HepG2 (cell line): ENCODE results near the gene RPL35. TPM values are rescaled to one million over a fixed set of nuclear protein-coding genes. Genes with fewer than 3 reads are reported as not detected.

Source experiments
- ATAC-seq: fragments of 200-7000 bp; cut with Tn5 transposase; 3 replicates; pipeline ENCODE4 v1.9.1; 2020; ENCODE audit warnings: mild to moderate bottlenecking, moderate library complexity
- BruUV-seq: library from RNA; stranded (reverse); fragments of 400-500 nt; replicated peaks from 2 replicates; lab custom pipeline; 2021; lab: Mats Ljungman, UMichigan
- CTCF ChIA-PET: fragments of 300-600 bp; formaldehyde crosslinking; extraction: SDS; loops from one replicate; lab custom pipeline; 2021; ENCODE audit warnings: low total read pairs, inconsistent platforms, low intra/inter-chr PET ratio; lab: Yijun Ruan, JAX
- POLR2A ChIA-PET: fragments of 350-600 bp; sonication (Branson Sonifier 250); formaldehyde crosslinking; loops from one replicate; lab custom pipeline; 2020; ENCODE audit warnings: antibody characterized with exemption, inconsistent platforms; lab: Yijun Ruan, JAX
- DNase-seq: peaks from one replicate; pipeline ENCODE4 v3.0.0-alpha.2; 2015; ENCODE audit warnings: low spot score
- FAIRE-seq: peaks from 3 replicates; lab custom pipeline; 2011; peaks lifted over from hg19 to GRCh38; lab: Jason Lieb, UNC
- H2AFZ ChIP-seq: one replicate; pipeline ENCODE4 v1.6.1; 2011; ENCODE audit warnings: low read length, inconsistent platforms
- H3K27ac ChIP-seq: fragments of 300-600 bp; 3 replicates; pipeline ENCODE4 v1.8.0; 2011; ENCODE audit warnings: mixed run types, mild to moderate bottlenecking, mixed read lengths, low read length, inconsistent platforms; ENCODE audit not compliant: insufficient read depth; ENCODE audit errors: extremely low read length
- H3K27me3 ChIP-seq, 2 experiments: fragments of 200-600 bp in 1 of 2; 2 replicates in 1 of 2; 3 replicates in 1 of 2; pipeline versions ENCODE4 v1.6.0 to v1.8.0; 2011; ENCODE audit warnings: low read length in 2 of 2, mild to moderate bottlenecking in 2 of 2, moderate library complexity in 2 of 2, inconsistent platforms in 1 of 2; ENCODE audit not compliant: insufficient read depth in 2 of 2, control insufficient read depth in 1 of 2
- H3K36me3 ChIP-seq, 2 experiments: fragments of 200-600 bp in 1 of 2; replicated peaks in 1 of 2; 2 replicates in 1 of 2; 3 replicates in 1 of 2; pipeline versions ENCODE4 v1.5.1 to v1.8.0; 2011; ENCODE audit warnings: low read length in 2 of 2, inconsistent platforms in 1 of 2; ENCODE audit not compliant: insufficient read depth in 2 of 2, control insufficient read depth in 1 of 2
- H3K4me1 ChIP-seq: 2 replicates; pipeline ENCODE4 v1.5.1; 2012; ENCODE audit warnings: low read length, inconsistent platforms; ENCODE audit not compliant: insufficient read depth
- H3K4me2 ChIP-seq: 2 replicates; pipeline ENCODE4 v1.6.0; 2011; ENCODE audit warnings: low read depth, low read length, inconsistent platforms
- H3K4me3 ChIP-seq, 3 experiments: fragments of 200-600 bp in 1 of 3; sonication (generic), shearing (Covaris generic) in 1 of 3; replicated peaks in 1 of 3; 2 replicates each; pipeline ENCODE4 v1.5.1; 2011 to 2016; ENCODE audit warnings: low read length in 3 of 3, inconsistent platforms in 2 of 3, low read depth in 2 of 3, mild to moderate bottlenecking in 2 of 3, control low read depth in 1 of 3, mixed read lengths in 1 of 3; ENCODE audit not compliant: insufficient read depth in 1 of 3
- H3K79me2 ChIP-seq: one replicate; pipeline ENCODE4 v1.6.1; 2011; ENCODE audit warnings: low read length, inconsistent platforms; ENCODE audit not compliant: insufficient read depth
- H3K9ac ChIP-seq: 2 replicates; pipeline ENCODE4 v1.6.0; 2011; ENCODE audit warnings: mild to moderate bottlenecking, low read depth, low read length, inconsistent platforms; ENCODE audit not compliant: insufficient read depth
- H3K9me3 ChIP-seq: 2 replicates; pipeline ENCODE4 v1.5.1; 2012; ENCODE audit warnings: mild to moderate bottlenecking, low read length
- H4K20me1 ChIP-seq: 2 replicates; pipeline ENCODE4 v1.6.0; 2011; ENCODE audit warnings: inconsistent platforms, mild to moderate bottlenecking, low read length, moderate library complexity; ENCODE audit not compliant: insufficient read depth
- CBX5 ChIP-seq: sonication (generic); formaldehyde crosslinking; IDR thresholded peaks from 2 replicates; pipeline ENCODE4 v1.4.0; 2020; ENCODE audit warnings: missing genetic modification reagents, borderline replicate concordance
- JUNB ChIP-seq: sonication (generic); formaldehyde crosslinking; IDR thresholded peaks from 2 replicates; pipeline ENCODE4 v1.8.0; 2022; ENCODE audit warnings: missing genetic modification reagents, mild to moderate bottlenecking, borderline replicate concordance
- PPARG ChIP-seq: conservative IDR thresholded peaks from 2 replicates; pipeline ENCODE4 v1.6.1; 2016; ENCODE audit warnings: missing biosample characterization, missing genetic modification reagents
- SOX5 ChIP-seq: IDR thresholded peaks from 2 replicates; pipeline ENCODE4 v1.6.1; 2016; ENCODE audit warnings: borderline replicate concordance
- SP2 ChIP-seq: sonication (generic); formaldehyde crosslinking; IDR thresholded peaks from 2 replicates; pipeline ENCODE4 v1.5.1; 2020; ENCODE audit warnings: mild to moderate bottlenecking, missing genetic modification reagents
- TBX2 ChIP-seq: sonication (generic); formaldehyde crosslinking; IDR thresholded peaks from 2 replicates; pipeline ENCODE4 v1.5.0; 2020; ENCODE audit warnings: missing genetic modification reagents, mild to moderate bottlenecking, borderline replicate concordance
- ZFX ChIP-seq: sonication (generic); formaldehyde crosslinking; IDR thresholded peaks from 2 replicates; pipeline ENCODE4 v1.4.0; 2020; ENCODE audit warnings: mild to moderate bottlenecking, low read depth, missing genetic modification reagents, moderate library complexity
- ZNF431 ChIP-seq: sonication (generic); formaldehyde crosslinking; IDR thresholded peaks from 2 replicates; pipeline ENCODE4 v1.9.0; 2022; ENCODE audit warnings: missing genetic modification reagents, low read depth, mild to moderate bottlenecking, borderline replicate concordance
- ZNF709 ChIP-seq: sonication (generic); formaldehyde crosslinking; IDR thresholded peaks from 2 replicates; pipeline ENCODE4 v1.5.0; 2020; ENCODE audit warnings: mild to moderate bottlenecking, missing genetic modification reagents
- ZNF768 ChIP-seq: sonication (generic); formaldehyde crosslinking; IDR thresholded peaks from 2 replicates; pipeline ENCODE4 v1.4.0; 2020; ENCODE audit warnings: missing genetic modification reagents
- ZNF83 ChIP-seq: sonication (generic); formaldehyde crosslinking; IDR thresholded peaks from 2 replicates; pipeline ENCODE4 v1.4.0; 2020; ENCODE audit warnings: missing genetic modification reagents, mild to moderate bottlenecking, borderline replicate concordance
- ZSCAN30 ChIP-seq: sonication (generic); formaldehyde crosslinking; IDR thresholded peaks from 2 replicates; pipeline ENCODE4 v1.5.0; 2020; ENCODE audit warnings: mild to moderate bottlenecking, missing genetic modification reagents
- WGBS: methylation state at CpG from one replicate; pipeline ENCODE4 v1.1.6; 2017; ENCODE audit warnings: low lambda C conversion rate; 5-methylcytosine and 5-hydroxymethylcytosine counted together
- in situ Hi-C: cut with HindIII; loops from 2 replicates; pipeline ENCODE4 v1.10.0; 2017; ENCODE audit warnings: low pct_unique_long_range_greater_than_20kb; ENCODE audit not compliant: extremely low pct_ligation_motif_present
- intact Hi-C: fragments of 100-400 bp; cut with micrococcal nuclease; formaldehyde crosslinking; loops from one replicate; pipeline ENCODE4 v1.10.0; 2022; ENCODE audit not compliant: unreplicated experiment
- polyA plus RNA-seq, 8 experiments: library from polyadenylated mRNA; depleted of rRNA in 3 of 8; stranded (reverse) in 7 of 8; unstranded in 1 of 8; fragments of >200 nt; fragmentation: Illumina TruSeq in 4 of 8; extraction: Trizol in 4 of 8; gene quantifications; 2 replicates each; pipeline versions ENCODE4 v1.2.1 to v1.2.3, GENCODE V29; 2011 to 2016; ENCODE audit warnings: low read depth in 4 of 8, missing spikeins in 1 of 8, mixed read lengths in 1 of 8; ENCODE audit not compliant: insufficient read depth in 1 of 8
- total RNA-seq, 5 experiments: library from RNA; depleted of rRNA; stranded (reverse); fragments of >200 nt; fragmentation: Illumina TruSeq; extraction: Trizol; gene quantifications; 2 replicates each; pipeline ENCODE4 v1.2.3, GENCODE V29; 2016; ENCODE audit warnings: low read depth in 1 of 5
- TF ChIP-seq, protein P1 (sequence below): sonication (generic); formaldehyde crosslinking; IDR thresholded peaks from 2 replicates; pipeline ENCODE4 v1.5.1; 2020; ENCODE audit warnings: mild to moderate bottlenecking, missing genetic modification reagents, moderate library complexity
- TF ChIP-seq, protein P2 (sequence below): sonication (generic); IDR thresholded peaks from 2 replicates; pipeline ENCODE4 v1.6.1; 2016; ENCODE audit warnings: low read depth, borderline replicate concordance
- TF ChIP-seq, protein P3 (sequence below): sonication (generic); formaldehyde crosslinking; IDR thresholded peaks from 2 replicates; pipeline ENCODE4 v1.5.0; 2020; ENCODE audit warnings: mild to moderate bottlenecking, missing genetic modification reagents, moderate library complexity

The RPL35 gene
- total and polyA plus RNA-seq, 2 of the 13 experiments (the other 11 are each of a cell fraction or from before 2014, with no cell fraction given): 2,153 to 2,935 TPM

DNA sequence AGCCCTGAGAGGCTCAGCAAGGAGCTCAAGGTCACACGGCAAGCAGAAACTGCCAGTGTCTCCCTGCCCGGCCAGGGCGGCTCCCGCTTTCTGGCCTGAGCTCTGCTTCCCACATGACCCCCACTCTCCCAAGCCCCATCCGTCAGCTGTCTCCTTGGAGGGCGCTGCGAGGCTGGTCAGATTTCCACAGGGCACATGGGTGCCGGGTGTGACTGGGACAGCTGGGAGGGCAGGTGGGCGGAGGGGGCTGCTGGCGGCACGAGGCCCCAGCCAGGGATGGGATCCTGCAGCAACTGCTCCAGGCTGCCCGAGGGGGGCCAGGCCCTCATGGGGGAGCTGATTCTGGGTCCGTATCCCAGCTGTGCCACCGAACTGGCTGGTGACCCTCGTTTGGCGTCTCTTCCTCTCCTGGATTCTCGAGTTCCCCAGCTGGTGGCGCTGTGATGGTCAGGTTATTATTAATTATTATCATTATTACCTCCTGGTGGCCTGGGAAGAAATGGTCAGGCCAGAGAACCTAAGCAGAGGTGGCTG is 21.4 kb downstream of the RPL35 start (continued):
- TF ChIP-seq ZNF768 (CRISPR knock-in tag) (peak; percentile 28; the same call in 1 of the 2 replicates), CBX5 (0 out of 2 replicates have a peak, but pooled peaks have one; percentile 13)
- TF ChIP-seq, protein P1, sequence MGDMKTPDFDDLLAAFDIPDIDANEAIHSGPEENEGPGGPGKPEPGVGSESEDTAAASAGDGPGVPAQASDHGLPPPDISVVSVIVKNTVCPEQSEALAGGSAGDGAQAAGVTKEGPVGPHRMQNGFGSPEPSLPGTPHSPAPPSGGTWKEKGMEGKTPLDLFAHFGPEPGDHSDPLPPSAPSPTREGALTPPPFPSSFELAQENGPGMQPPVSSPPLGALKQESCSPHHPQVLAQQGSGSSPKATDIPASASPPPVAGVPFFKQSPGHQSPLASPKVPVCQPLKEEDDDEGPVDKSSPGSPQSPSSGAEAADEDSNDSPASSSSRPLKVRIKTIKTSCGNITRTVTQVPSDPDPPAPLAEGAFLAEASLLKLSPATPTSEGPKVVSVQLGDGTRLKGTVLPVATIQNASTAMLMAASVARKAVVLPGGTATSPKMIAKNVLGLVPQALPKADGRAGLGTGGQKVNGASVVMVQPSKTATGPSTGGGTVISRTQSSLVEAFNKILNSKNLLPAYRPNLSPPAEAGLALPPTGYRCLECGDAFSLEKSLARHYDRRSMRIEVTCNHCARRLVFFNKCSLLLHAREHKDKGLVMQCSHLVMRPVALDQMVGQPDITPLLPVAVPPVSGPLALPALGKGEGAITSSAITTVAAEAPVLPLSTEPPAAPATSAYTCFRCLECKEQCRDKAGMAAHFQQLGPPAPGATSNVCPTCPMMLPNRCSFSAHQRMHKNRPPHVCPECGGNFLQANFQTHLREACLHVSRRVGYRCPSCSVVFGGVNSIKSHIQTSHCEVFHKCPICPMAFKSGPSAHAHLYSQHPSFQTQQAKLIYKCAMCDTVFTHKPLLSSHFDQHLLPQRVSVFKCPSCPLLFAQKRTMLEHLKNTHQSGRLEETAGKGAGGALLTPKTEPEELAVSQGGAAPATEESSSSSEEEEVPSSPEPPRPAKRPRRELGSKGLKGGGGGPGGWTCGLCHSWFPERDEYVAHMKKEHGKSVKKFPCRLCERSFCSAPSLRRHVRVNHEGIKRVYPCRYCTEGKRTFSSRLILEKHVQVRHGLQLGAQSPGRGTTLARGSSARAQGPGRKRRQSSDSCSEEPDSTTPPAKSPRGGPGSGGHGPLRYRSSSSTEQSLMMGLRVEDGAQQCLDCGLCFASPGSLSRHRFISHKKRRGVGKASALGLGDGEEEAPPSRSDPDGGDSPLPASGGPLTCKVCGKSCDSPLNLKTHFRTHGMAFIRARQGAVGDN (CRISPR knock-in tag): peak; percentile 45
- TF ChIP-seq, protein P2, sequence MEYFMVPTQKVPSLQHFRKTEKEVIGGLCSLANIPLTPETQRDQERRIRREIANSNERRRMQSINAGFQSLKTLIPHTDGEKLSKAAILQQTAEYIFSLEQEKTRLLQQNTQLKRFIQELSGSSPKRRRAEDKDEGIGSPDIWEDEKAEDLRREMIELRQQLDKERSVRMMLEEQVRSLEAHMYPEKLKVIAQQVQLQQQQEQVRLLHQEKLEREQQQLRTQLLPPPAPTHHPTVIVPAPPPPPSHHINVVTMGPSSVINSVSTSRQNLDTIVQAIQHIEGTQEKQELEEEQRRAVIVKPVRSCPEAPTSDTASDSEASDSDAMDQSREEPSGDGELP: peak; percentile 19; the same call in 1 of the 2 replicates
- TF ChIP-seq, all 625 proteins: peak for 12

DNA sequence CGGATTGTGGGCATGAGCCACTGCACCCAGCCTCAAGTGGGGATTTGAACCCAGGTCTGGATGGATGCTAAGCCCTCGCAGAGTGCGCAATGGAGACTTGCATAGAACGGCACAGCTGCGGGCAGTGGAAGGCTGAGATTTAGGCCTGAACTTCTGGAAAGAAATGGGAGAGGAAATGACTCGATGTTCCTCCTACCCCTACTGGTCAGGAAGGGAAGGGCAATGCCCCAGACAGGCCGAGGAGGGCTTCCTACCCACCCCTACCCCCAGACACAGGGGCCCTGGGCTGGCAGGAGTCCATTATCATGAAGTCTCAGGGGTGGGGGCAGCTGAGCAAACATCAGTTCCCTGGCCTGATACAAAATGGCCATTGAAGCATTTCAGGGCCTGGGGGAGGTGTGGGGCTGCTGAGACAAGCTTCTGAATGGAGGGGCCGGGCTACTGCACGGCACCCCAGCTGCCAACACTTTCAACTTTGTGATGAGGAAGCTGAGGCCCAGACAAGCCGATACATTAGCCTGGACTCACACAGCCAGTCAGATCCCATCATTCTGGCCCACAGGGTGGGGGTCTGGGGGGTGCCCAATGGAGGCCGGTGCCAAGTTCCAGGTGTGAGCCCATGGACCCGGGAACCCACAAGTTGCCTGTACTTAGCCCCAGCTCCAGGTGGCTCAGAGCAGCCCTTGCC is 22.0 kb downstream of the RPL35 start:
- H3K4me1 ChIP-seq: peaks cover 34% of the 10 kb centered on the region
- H4K20me1 ChIP-seq: no peaks in the 10 kb centered on the region
- H3K27ac ChIP-seq: no peak overlapping the region
- ChIA-PET CTCF (interaction anchor here (0.8 to 2.8 kb wide), 6 partner anchors 12 to 68 kb away, joined by 3 to 16 read pairs (median 7); partner anchors contain the start of gene WDR38), POLR2A (interaction anchor here (0.8 to 1.6 kb wide), 3 partner anchors 22 to 29 kb away, joined by 3 to 10 read pairs (median 4); partner anchors contain the start of genes ARPC5L and RPL35)
- no peak overlapping the region for H3K9ac ChIP-seq
- no TSS peak for BruUV-seq
- H3K79me2 ChIP-seq: no peaks in the 10 kb centered on the region
- no peaks in the 10 kb centered on the region for H3K36me3 ChIP-seq
- ATAC-seq (peak; percentile 73), DNase-seq (peak; percentile 43), FAIRE-seq (peak; percentile 68)
- H2AFZ ChIP-seq: no peak overlapping the region
- WGBS: 3% methylated on average over 7 of the region's 12 CpGs
- in situ Hi-C loops: loop anchor here (10.0 kb wide), 1 partner anchor 45 kb away; no protein-coding TSS in a partner anchor
- peak overlapping the region in 1 of 3 experiments; percentile 60; a peak in 1 of 6 replicates for H3K4me3 ChIP-seq
- no peaks in the 10 kb centered on the region for H3K9me3 ChIP-seq
- intact Hi-C loops: no loop called here
- H3K4me2 ChIP-seq: peak overlapping the region; percentile 70
- H3K27me3 ChIP-seq: peaks cover 0 to 6% of the 10 kb centered on the region in 2 experiments; a peak in 2 of 5 replicates
- TF ChIP-seq PPARG (no peak), SOX5 (CRISPR knock-in tag) (no peak), JUNB (CRISPR knock-in tag) (no peak), ZNF431 (no peak), ZNF709 (CRISPR knock-in tag) (no peak), TBX2 (CRISPR knock-in tag) (no peak), ZNF83 (no peak), SP2 (CRISPR knock-in tag) (no peak), ZFX (CRISPR knock-in tag) (0 out of 2 replicates have a peak, but pooled peaks have one; percentile 40), ZSCAN30 (no peak)
- TF ChIP-seq, protein P3, sequence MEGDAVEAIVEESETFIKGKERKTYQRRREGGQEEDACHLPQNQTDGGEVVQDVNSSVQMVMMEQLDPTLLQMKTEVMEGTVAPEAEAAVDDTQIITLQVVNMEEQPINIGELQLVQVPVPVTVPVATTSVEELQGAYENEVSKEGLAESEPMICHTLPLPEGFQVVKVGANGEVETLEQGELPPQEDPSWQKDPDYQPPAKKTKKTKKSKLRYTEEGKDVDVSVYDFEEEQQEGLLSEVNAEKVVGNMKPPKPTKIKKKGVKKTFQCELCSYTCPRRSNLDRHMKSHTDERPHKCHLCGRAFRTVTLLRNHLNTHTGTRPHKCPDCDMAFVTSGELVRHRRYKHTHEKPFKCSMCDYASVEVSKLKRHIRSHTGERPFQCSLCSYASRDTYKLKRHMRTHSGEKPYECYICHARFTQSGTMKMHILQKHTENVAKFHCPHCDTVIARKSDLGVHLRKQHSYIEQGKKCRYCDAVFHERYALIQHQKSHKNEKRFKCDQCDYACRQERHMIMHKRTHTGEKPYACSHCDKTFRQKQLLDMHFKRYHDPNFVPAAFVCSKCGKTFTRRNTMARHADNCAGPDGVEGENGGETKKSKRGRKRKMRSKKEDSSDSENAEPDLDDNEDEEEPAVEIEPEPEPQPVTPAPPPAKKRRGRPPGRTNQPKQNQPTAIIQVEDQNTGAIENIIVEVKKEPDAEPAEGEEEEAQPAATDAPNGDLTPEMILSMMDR (CRISPR knock-in tag): peak; percentile 58
